ENCODE results near the gene JAZF1.

DNA sequence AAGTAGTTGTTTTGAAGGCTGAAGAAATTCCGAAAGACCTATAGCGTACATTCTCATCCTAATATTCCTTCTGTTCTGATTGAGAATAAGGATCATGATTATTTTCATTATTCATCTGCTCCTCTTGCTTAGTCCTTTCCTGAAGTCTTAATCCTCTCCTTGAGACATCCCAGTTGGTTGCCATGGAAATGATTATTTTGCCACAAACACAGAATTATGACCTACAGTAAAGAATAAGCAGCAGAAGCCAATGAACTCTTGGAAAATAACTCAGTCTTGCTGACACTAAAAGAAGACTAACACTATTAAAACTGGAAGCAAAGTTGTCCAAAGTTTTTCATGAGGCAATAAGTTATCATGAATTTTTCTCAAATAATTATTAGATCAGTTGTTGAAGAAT lies 47.8 kb upstream of the JAZF1 start:
- TF ChIP-seq, protein P1, sequence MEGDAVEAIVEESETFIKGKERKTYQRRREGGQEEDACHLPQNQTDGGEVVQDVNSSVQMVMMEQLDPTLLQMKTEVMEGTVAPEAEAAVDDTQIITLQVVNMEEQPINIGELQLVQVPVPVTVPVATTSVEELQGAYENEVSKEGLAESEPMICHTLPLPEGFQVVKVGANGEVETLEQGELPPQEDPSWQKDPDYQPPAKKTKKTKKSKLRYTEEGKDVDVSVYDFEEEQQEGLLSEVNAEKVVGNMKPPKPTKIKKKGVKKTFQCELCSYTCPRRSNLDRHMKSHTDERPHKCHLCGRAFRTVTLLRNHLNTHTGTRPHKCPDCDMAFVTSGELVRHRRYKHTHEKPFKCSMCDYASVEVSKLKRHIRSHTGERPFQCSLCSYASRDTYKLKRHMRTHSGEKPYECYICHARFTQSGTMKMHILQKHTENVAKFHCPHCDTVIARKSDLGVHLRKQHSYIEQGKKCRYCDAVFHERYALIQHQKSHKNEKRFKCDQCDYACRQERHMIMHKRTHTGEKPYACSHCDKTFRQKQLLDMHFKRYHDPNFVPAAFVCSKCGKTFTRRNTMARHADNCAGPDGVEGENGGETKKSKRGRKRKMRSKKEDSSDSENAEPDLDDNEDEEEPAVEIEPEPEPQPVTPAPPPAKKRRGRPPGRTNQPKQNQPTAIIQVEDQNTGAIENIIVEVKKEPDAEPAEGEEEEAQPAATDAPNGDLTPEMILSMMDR (IDR thresholded peaks at IDR 0.05): no peak
- TF ChIP-seq POLR2A (IDR thresholded peaks at IDR 0.05): no peak
